HL-60/S4 treated with retinoic acid at 250 ng/mL for 4 days and 3 days (cell line): ENCODE measurements around the gene UBN1.

Experiments
- in situ Hi-C: fragments of 300-500 bp; cut with MboI; formaldehyde crosslinking; loops from 2 replicates; pipeline ENCODE4 v1.7.0; 2022; ENCODE audit warnings: low sequenced_read_pairs

The UBN1 gene

DNA sequence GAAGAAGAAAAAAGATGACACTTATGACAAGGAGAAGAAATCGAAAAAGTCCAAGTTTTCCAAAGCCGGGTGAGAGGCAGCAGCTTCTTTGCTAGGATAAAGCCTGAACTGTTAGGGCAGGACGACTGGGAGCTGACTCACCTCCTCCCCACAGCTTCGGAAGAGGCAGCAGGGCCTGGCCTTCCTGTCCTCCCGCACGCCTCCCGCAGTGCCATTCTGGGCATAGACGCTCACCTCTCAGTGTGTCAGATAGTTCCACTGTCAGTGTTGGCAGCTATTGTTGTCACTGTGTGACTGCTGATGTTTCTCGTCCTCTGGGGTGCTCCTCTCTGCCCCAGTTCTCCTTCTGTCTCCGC is 12.6 kb downstream of the UBN1 start:
- in situ Hi-C loops: no loop called here

DNA sequence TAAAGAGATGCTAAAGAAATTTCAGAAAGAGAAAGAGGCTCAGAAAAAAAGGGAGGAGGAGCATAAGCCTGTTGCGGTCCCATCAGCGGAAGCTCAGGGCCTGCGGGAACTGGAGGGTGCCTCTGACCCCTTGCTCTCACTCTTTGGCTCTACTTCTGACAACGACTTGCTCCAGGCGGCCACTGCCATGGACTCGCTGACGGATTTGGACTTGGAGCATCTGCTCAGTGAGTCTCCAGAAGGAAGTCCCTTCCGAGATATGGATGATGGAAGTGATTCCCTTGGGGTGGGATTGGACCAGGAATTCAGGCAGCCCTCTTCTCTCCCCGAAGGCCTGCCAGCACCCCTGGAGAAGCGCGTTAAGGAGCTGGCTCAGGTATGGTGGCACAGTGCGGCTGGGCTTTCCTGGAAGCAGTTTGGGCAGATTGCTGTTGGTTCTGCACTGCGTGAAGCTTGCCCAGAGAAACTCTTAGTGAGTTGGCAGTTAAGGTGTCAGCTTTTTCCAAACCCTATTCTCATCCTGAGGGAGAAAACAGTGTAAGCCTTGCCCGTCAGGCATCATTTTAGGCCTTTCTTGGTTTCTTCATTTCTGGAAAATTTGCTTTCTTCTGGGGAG is 13.6 kb downstream of the UBN1 start:
- in situ Hi-C loops: no loop called here

DNA sequence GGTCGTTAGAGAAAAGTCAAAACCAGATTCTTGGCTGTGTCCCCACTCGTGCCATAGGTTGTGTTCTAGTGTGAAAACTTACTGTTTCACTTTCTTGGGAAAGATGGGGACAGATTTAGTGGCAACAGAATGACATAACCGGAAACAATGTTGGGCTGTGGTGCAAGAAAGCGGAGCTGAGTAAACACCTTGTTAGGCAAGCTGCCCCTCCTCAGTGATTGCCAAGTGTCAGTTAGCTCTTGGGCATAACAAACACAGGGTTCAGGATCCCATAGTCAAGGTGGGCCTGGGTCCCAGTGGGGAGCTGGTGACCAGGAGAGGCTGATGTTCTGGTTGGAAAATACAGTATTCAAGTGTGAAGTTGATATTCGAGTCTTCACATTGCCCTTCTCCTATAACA is 15.4 kb downstream of the UBN1 start:
- in situ Hi-C loops: no loop called here

DNA sequence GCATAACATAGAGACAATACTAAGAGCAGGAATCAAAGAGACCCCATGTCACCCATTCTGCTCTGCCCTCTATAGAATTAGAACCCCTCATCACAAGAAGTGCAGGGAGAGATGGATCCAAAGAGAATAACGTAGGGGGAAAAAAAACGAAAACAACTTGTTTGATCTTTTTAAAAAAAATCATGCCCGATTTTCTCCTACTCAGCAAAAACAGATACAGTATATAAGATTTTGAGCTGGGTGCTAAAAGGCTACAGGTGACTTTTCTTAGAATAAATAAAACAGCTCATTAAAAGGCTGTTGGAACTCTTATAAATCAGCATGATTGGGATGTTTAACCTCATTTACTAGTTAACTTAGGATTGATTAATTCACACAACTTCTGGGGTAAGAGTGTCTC is 17.4 kb downstream of the UBN1 start:
- in situ Hi-C loops: no loop called here

DNA sequence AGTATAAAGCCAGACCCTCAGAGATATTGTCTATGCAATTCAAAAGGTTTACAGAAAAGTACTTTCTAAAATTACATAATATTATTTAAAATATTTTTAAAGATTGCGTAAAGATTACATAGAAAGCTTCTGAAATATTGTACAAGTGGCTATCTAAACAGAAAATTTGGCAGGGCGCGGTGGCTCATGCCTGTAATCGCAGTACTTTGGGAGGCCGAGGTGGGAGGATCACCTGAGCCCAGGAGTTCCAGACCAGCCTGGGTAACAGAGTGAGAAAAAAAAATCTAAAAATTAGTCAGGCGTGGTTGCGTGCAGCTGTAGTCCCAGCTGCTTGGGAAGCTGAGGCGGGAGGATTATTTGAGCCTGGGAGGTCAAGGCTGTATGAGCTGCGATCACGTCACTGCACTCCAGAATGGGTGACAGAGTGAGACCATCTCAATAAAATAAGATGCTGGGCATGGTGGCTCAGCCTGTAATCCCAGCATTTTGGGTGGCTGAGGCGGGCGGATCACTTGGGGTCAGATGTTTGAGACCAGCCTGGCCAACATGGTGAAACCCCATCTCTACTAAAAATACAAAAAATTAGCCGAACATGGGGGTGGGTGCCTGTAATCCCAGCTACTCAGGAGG is 18.1 kb downstream of the UBN1 start:
- in situ Hi-C loops: no loop called here

DNA sequence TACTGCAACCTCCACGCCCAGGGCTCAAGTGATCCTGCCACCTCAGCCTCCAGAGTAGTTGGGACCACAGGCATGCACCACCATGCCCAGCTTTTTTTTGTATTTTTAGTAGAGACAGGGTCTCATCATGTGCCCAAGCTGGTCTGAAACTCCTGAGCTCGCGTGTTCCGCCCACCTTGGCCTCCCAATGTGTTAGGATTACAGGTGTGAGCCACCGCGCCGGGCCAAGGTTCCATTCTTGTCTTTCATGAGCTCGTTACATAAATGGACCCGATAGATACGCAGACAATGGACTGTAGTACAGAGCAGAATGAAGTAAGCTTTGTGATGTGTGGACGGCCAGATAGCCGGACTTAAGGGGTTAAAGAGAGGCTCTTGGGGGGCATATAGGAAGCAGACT is 19.3 kb downstream of the UBN1 start:
- in situ Hi-C loops: no loop called here

DNA sequence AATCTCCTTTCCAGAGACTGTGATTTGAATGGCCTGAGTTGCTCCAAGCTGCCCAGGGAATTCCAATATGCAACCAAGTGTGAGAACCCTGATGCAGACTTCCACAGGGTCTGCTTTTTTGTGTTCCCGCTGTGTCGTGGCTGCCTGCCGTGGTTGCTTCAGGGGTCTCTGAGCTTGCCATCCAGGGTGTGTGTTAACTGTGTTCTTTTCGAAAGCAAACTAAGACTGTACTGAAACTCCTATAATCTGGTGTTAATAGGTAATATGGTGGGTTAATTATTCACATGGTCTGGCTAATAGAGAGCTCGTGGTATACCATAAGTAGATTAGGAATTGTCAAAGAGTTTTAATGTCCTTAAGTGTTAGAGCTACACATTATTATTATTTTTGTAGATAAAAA is 20.7 kb downstream of the UBN1 start:
- in situ Hi-C loops: no loop called here

DNA sequence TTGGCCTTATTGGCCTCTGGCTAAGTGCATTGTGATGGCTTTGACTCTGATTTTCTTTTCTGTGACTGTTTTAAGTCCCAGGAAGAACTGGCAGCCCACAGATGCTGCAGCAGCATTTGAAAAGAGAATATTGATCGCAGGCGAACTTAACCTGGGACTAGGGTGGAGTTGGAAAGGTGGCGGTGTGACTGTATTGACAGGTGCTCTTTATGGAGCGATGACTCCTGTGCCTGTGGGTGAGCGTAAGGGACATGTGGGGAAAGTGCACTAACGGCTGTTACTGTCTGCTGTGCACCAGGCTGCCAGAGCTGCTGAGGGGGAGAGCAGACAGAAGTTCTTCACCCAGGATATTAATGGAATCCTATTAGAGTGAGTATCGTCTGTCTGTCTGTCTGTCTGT is 21.3 kb downstream of the UBN1 start:
- in situ Hi-C loops: no loop called here

DNA sequence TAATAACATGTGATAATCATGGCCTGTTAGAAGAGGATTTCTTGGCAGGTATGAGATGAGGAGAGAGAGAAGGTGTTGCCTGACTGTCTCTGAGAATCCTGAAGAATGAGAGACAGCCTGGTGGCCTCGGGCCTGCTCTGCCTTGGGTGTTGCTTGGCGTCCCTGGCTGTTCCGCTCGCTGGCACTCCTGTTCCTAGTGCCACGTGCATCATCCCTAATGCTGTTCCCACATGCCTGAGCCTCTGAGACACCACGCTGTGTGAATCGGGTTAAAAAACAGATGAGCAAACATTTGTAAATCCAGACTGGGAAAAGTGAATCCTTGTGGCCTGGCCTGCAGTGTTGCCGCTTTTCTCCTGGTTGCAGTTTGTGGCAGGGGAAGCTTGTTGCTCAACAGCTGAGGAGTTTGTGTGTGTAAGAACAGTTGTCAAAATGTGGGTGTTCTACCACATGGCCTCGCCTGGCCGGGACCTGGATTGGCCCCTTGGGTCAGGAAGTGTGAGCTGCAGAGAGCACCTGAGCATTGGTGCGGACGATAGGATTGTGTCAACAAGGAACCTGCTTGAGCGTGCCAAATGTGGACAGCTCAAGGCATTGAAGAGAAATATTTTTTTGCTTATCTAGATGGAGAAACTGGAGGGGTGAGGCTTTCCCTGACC is 22.0 kb downstream of the UBN1 start:
- in situ Hi-C loops: no loop called here

DNA sequence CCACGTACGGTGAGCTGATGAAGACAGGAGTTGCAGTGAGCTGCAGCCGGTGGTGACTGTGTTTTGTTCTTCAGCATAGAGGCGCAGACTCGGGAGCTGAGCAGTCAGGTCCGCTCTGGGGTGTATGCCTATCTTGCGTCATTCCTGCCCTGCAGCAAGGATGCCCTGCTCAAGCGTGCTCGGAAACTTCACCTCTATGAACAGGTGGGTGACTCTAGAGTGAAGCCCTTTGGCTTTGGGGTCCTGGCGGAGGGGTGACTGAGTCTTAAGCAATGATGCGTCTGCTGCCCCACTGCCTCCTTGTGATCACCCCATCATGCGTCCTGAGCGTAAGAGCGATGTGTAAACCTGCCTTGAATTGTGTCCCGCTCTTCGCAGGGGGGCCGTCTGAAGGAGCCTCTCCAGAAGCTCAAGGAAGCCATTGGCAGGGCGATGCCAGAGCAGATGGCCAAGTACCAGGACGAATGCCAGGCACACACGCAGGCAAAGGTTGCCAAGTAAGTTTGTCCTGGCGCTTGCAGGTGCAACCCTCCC is 22.9 kb downstream of the UBN1 start:
- in situ Hi-C loops: no loop called here

DNA sequence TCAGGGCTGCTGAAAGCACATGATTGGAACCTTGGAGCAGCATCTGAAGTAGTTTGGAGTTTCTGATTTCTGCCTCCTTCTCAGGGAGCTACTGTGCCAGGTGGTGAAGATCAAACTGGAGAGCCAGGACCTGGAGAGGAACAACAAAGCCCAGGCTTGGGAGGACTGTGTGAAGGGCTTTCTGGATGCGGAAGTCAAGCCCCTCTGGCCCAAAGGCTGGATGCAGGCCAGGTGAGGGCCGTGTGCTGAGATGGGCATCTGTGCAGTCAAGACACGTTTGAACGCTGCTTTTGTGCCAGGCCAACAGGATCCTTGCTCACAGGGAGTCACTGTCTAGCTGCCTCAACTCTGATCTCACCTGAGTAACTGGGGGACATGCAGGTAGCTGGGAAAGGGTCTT is 23.8 kb downstream of the UBN1 start:
- in situ Hi-C loops: no loop called here

DNA sequence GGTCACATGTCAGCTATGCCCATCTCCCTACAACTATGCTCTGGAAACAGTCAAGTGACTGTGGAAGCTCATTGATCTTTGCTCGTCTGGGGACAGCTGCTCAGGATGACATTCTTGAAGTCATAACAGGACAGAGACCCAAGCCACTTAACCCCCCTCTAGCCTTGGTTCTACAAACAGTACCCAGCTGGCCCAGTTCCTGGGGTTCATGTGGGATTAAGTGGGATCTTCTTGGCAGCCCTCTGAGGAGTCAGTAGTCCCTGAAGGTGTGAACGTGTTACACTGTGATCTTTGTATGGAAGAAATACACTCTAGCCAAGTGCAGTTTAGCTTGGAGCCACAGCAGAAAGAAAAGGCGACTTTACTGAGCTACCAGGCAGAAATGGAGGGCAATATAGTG is 25.8 kb downstream of the UBN1 start:
- in situ Hi-C loops: no loop called here

DNA sequence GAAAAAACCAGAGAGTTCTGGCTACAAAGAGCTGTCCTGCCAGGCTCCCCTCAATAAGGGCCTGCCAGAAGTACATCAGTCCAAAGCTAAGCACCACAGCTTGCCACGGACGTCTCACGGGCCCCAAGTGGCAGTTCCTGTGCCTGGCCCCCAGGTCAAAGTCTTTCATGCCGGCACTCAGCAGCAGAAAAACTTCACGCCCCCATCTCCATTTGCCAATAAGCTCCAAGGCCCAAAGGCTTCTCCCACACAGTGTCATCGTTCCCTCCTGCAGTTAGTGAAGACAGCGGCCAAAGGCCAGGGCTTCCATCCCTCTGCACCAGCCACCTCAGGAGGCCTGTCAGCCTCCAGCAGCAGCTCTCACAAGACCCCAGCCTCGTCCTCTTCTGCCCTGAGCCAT is 27.4 kb downstream of the UBN1 start:
- in situ Hi-C loops: no loop called here

DNA sequence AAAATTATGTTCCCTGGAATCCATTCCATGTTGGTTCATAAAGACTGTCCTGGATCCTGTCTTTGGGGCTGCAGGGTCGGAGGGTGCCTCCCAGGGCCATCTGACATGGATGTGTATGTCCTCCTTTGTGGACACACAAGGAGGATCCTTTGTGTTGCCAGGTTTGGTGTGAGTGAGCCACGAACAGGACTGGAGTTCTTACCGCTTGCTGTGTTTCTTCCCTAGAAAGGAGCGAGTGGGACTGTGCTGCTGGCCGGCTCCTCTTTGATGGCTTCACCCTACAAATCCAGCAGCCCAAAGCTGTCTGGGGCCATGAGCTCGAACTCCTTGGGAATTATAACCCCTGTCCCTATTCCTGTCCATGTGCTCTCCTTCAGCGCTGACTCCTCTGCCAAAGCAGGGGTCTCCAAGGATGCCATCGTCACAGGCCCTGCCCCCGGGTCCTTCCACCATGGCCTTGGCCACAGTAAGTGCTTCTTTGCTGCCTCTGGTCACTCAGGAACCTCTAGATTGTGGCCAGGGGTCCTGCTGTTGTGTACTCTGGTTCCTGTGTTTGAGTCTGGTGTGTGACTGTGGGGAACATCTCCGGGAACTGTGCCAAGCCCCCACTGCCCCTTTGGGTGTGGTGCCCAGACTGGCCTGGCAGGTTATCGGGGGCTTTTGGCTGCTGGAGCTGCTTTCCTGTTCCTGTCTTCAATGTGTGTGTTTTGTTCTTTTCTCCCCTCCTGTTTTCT is 29.5 kb downstream of the UBN1 start:
- in situ Hi-C loops: no loop called here

DNA sequence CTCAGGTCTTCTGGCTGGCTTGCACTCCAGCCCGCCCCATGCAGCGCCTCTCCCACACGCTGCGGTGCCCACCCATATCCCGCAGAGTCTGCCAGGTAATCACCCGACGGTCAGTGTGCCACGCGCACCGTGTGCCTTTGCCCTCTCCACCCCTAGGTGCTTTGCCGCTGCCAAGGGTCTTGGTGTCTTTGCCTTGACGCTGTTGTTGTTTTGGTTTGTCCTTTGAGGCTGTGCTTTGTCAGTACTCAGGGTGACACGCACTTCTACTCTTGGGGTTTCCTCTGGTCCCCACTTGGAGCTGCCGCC is 30.1 kb downstream of the UBN1 start:
- in situ Hi-C loops: no loop called here

DNA sequence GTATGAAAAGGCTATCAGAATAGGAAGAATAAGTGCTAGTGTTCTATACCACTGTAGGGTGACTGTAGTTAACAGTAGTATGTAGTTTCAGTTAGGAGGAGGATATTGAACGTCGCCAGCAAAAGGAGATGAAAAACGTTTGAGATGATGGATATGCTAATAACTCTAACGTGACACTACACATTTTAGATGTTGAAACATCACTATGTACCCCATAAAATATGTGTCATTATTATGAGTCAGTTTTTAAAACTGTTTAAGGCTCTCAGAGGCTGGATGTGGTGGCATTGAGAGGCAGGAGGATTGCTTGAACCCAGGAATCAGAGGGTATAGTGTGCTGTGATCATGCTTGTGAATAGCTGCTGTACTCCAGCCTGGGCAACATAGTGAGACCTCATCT is 31.8 kb downstream of the UBN1 start:
- in situ Hi-C loops: no loop called here

DNA sequence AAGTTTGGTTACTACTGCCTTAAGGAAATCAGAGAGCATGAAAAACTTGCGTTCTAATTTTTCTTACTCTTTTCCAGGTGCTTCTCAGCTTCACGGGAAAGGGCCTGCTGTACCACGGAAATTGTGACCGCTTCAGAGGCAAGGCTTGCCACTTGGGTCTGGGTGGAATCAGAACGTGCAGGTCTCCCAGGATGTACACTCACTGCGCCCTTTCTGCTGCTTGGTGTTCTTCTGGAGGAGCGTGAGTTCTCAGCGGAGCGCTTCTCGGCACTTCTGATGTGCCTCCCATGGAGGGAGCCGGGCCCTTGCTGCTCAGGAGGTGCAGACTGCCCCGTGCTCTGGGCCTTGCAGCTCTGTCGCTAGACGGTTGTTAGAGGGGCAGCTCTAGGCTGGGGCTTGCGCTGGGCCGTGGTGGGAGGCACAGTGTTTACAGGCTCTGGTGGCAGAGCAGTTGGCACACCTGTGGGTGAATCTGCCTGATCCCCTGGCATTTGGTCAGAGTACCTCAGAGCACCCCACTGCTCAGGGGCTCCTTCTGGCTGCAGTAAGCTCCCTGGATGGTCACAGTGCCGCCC is 32.8 kb downstream of the UBN1 start:
- in situ Hi-C loops: no loop called here

DNA sequence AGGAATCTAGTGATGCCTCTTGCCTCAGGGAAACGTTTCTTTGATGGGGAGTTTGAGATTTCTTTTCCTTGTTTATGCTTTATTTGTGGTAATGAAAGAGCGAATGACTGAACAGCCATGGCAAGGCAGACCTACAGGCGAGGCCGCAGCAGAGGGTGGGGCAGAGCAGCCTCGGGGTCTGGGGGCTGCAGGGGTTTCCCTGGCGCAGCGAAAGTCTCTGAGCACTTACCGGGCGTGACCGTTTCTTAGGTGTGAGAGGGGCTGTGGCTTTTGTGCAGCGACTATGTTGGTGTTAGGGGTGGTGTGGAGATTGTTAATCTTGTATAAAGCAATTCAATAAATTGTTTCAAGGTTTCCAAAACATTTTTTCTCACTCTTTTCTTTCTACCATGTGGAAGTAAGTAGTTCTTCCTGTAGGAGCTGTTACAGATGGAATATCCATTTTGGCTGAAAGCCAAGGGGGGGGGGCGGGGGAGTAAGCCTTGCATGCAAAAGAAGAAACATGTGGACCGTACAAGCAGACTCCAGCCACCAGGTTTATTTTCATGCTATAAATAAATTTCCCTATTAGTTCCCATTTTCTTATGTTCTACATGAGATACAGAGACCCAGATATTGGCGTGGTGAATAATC is 34.8 kb downstream of the UBN1 start:
- in situ Hi-C loops: no loop called here

DNA sequence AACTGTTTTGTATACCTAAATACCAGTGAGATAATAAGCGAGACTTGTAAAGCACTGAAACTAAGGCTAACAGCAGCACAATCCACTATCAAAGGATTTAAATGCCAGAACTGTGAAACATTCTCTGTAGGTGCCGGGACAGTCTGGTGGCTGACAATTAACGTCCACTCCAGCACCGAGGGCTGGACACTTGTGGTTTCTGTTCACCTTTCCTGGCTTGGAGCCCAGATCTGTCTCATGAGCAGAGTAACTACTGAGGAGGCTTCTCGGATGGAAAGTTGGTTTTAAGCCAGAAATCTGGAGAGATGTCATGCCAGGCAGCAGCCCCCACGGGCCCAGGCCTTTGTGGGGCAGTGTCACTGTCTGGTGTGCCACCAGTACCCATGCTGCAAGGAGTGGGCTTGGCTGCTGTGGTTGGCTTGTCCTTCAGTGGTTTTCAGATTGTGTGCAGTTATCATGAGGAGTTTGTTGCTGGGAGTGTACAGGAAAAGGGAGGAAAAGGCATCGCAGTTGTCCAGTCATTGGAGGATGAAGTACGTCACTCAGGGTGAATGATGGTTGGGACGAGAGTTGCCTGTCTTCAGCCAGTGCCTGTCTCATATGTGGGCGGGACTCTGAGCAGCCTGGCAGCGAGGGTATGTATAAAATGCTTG is 35.5 kb downstream of the UBN1 start:
- in situ Hi-C loops: no loop called here

DNA sequence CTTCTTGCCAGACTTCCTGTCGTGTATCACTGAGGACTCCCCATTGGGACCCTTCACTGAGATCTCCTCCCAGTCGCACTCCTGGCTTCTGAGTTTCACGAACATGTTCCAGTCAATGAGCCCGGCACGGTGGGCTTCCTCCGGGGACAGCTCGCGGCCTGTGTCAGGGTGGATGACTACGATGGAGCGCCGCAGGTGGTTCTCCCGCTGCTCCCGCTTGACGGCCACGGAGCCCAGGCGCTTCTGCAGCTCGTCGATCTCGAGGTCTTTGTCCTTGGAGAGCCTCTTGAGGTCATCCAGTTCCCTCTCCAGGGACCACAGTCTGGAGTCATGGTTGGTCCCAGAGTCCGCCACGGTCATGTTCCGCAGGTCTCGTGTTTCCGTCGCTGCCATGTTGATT is 36.2 kb downstream of the UBN1 start:
- in situ Hi-C loops: no loop called here

DNA sequence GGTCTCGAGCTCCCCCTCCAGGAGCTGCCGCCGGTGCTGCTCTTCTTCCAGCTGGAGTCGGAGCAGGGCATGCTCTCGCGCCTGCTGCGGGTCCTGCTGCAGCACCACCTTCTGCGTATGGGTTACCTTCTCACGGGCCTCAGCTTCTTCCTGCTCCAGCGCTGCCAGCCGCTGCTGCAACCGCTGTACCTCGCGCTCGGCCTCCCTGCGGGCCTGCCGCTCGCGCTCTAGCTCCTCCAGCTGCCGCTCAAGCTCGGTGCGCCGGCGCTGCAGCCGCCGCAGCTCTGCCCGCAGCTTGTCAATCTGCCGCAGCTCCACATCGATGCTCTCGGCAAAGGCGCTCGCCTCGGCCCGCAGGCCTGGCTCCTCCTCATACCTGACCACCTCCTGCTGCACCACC is 36.9 kb downstream of the UBN1 start:
- in situ Hi-C loops: no loop called here
